Fibroblast of villous mesenchyme (primary cell): ENCODE results near the gene U2AF1L4. TPM values are rescaled to one million over a fixed set of nuclear protein-coding genes. Genes with fewer than 3 reads are reported as not detected.

Experiments used
- DNase-seq: peaks from one replicate; pipeline ENCODE4 v3.0.0-alpha.2; 2010; ENCODE audit warnings: low read depth
- H3K4me3 ChIP-seq: 2 replicates; pipeline ENCODE4 v1.5.1; 2011; ENCODE audit warnings: low read depth, mild to moderate bottlenecking, low read length
- CTCF ChIP-seq: IDR thresholded peaks from 2 replicates; pipeline ENCODE4 v1.5.1; 2012; ENCODE audit warnings: low read depth, mild to moderate bottlenecking, low read length; ENCODE audit not compliant: insufficient read depth
- total RNA-seq: library from RNA; depleted of rRNA; stranded (reverse); fragments of >200 nt; gene quantifications from 2 replicates; pipeline ENCODE4 v1.2.3, GENCODE V29; 2012

U2AF1L4 gene
- total RNA-seq, result 4.7 and 5.8 TPM in 2 replicates

- H3K4me3 ChIP-seq, result peak within 1 kb of the TSS; percentile 90
- peak; percentile 100 for DNase-seq
- no peak for TF ChIP-seq CTCF
Observed at GRCh38 chr19:35745328-35746086, at the start of gene U2AF1L4, which contains the start of gene PSENEN. Gene U2AF1L4, minus strand, starts transcription at chr19:35745418. Its CDS starts 27 bp downstream, at chr19:35745391. Gene PSENEN, plus strand, starts transcription at chr19:35745651. Its CDS starts 280 bp downstream, at chr19:35745931.

- DNase-seq, result no peak
- TF ChIP-seq CTCF, result no peak
- no peak overlapping the region for H3K4me3 ChIP-seq
Observed at GRCh38 chr19:35793381-35794165, 48.4 kb upstream of the U2AF1L4 start.

GRCh38 chr19:35792888-35793287, 47.7 kb upstream of the U2AF1L4 start:
- TF ChIP-seq CTCF, result no peak

GRCh38 chr19:35792312-35792711, 47.1 kb upstream of the U2AF1L4 start:
- DNase-seq, result no peak
- TF ChIP-seq CTCF, result no peak
- no peak overlapping the region for H3K4me3 ChIP-seq

More at GRCh38 chr19:35792888-35793287, 47.7 kb upstream of the U2AF1L4 start:
- no peak for DNase-seq
- no peak overlapping the region for H3K4me3 ChIP-seq

GRCh38 chr19:35791814-35792279, 46.6 kb upstream of the U2AF1L4 start:
- no peak for DNase-seq
- TF ChIP-seq CTCF, result no peak
- H3K4me3 ChIP-seq, result no peak overlapping the region

- H3K4me3 ChIP-seq, result no peak overlapping the region
- no peak for DNase-seq
- TF ChIP-seq CTCF, result no peak
Observed at GRCh38 chr19:35790981-35791813, 46.0 kb upstream of the U2AF1L4 start.
